ENCODE data around the gene CFAP47.

- TF ChIP-seq EZH2 (IDR thresholded peaks at IDR 0.05) = no peak
- no peak for TF ChIP-seq POLR2AphosphoS5 (IDR thresholded peaks at IDR 0.05; ENCODE audit: borderline replicate concordance, low read depth, low read length)
- no peak for TF ChIP-seq FOXP2 (optimal IDR thresholded peaks at IDR 0.05; ENCODE audit: control extremely low read depth, extremely low read length, insufficient read depth)
Observed at GRCh38 chrX:36199928-36200327, 280.4 kb downstream of the CFAP47 start.
